Measurements from ENCODE around the gene FTL. TPM values are rescaled to one million over a fixed set of nuclear protein-coding genes. Genes with fewer than 3 reads are reported as not detected.
"Not testable (repeated sequence)": the region's sequence is repeated elsewhere in the genome, so short reads cannot be mapped to it uniquely, and the experiment has no call there.

FTL gene
- total RNA-seq, 4 donors from 2014 or later = 6,104 to 9,580 (median 8,850) TPM

DNA sequence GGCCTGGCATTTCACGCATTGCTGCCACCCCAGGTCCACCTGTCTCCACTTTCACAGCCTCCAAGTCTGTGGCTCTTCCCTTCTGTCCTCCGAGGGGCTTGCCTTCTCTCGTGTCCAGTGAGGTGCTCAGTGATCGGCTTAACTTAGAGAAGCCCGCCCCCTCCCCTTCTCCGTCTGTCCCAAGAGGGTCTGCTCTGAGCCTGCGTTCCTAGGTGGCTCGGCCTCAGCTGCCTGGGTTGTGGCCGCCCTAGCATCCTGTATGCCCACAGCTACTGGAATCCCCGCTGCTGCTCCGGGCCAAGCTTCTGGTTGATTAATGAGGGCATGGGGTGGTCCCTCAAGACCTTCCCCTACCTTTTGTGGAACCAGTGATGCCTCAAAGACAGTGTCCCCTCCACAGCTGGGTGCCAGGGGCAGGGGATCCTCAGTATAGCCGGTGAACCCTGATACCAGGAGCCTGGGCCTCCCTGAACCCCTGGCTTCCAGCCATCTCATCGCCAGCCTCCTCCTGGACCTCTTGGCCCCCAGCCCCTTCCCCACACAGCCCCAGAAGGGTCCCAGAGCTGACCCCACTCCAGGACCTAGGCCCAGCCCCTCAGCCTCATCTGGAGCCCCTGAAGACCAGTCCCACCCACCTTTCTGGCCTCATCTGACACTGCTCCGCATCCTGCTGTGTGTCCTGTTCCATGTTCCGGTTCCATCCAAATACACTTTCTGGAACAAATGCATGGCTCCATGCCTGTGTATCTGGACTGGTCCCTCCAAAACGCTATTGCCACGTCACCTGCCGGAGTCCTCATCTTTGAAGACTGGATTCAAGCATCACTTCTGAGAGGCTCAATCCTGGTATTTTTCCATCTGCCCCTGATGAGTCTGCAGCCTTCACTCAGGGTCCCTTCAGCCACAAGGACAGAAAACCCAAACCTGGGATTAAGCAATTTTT is 42.3 kb upstream of the FTL start:
- no peak for TF ChIP-seq CTCF (IDR thresholded peaks at IDR 0.05)
- ATAC-seq (ENCODE audit: low FRiP score) (no peak), DNase-seq (ENCODE audit: low spot score) (no peak)

DNA sequence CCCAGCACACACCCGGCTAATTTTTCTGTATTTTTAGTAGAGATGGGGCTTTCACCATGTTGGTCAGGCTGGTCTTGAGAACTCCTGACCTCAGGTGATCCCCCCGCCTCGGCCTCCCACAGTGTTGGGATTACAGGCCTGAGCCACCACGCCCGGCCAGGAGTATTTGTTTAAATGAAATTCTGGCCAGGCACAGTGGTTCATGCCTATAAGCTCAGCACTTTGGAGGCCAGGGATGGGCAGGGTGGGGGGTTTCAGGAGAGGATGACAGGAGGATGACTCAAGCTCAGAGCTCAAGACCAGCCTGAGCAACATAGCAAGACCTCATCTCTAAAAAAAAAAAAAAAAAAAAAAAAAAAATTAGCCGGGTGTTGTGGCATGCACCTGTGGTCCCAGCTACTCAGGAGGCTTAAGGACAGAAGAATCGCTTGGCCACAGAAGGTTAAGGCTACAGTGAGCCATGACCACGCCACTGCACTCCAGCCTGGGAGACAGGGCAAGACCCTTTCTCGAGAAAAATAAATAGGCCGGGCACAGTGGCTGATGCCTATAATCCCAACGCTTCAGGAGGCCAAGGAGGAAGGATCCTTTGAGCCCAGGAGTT is 39.8 kb upstream of the FTL start:
- DNase-seq (ENCODE audit: low spot score) (no peak), ATAC-seq (ENCODE audit: low FRiP score) (peak; percentile 16)
- TF ChIP-seq CTCF (IDR thresholded peaks at IDR 0.05) = no peak

GRCh38 chr19:48925890-48926289 is 39.2 kb upstream of the FTL start:
- ATAC-seq (ENCODE audit: low FRiP score); DNase-seq (ENCODE audit: low spot score): not testable (repeated sequence)

- DNase-seq (ENCODE audit: low spot score) (no peak), ATAC-seq (ENCODE audit: low FRiP score) (peak; percentile 82)
- no peak for TF ChIP-seq CTCF (IDR thresholded peaks at IDR 0.05)
These were observed 38.2 kb upstream of the FTL start for GRCh38 chr19:48926909-48927308.

- ATAC-seq (ENCODE audit: low FRiP score); DNase-seq (ENCODE audit: low spot score): not testable (repeated sequence)
These were observed 37.4 kb upstream of the FTL start for GRCh38 chr19:48927692-48928091.

DNA sequence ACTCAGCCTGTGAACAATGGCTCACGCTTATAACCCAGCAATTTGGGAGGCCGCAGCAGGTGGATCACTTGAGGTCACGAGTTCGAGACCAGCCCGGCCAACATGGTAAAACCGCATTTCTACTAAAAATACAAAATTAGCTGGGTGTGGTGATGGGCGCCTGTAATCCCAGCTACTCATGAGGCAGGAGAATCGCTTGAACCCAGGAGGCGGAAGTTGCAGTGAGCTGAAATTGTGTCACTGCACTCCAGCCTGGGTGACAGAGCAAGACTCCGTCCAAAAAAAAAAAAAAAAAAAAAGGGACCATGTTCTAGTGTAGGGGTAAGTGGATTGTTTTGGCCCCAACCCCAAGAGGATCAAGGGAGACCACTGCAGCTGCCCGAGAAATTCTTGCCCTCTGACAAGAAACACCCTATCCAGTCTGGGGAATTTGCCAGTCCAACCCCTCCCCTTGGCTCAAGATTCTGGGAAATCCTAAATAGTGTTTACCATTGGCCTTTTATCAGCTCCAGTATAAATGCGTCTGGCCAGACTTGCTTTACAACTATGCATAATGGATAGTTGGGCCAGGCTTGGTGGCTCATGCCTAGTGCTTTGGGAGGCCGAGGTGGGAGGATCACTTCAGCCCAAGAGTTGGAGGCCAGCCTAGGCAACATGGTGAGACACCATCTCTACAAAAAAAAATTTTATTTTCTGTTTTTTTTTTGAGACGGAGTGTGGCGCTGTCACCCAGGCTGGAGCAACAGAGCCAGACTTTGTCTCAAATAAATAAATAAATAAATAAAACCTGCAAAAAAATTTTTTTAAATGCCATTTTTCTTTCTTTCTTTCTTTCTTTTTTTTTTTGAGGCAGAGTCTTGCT is 36.7 kb upstream of the FTL start:
- ATAC-seq (ENCODE audit: low FRiP score) (no peak), DNase-seq (ENCODE audit: low spot score) (no peak)
- no peak for TF ChIP-seq CTCF (IDR thresholded peaks at IDR 0.05)

GRCh38 chr19:48933382-48933932 is 31.7 kb upstream of the FTL start, which contains the start of gene DHDH:
DHDH (plus strand) TSS chr19:48933699; CDS start chr19:48933722, 23 bp downstream.
- TF ChIP-seq CTCF (IDR thresholded peaks at IDR 0.05) = no peak
- peak; percentile 90 for ATAC-seq (ENCODE audit: low FRiP score)
- no peak for DNase-seq (ENCODE audit: low spot score)
